GM12875 (cell line): ENCODE measurements around the gene FMN1.
A peak's percentile ranks its signal among the peaks of the same experiment; 100 is the strongest.

Experiments
- H3K4me3 ChIP-seq: one replicate; pipeline ENCODE4 v1.5.1; 2011; ENCODE audit warnings: low read depth, low read length, control low read depth
- CTCF ChIP-seq: IDR thresholded peaks from 2 replicates; pipeline ENCODE4 v1.5.1; 2011; ENCODE audit warnings: low read depth, mild to moderate bottlenecking, control low read depth, inconsistent platforms, low read length, moderate library complexity, borderline replicate concordance; ENCODE audit not compliant: insufficient read depth

FMN1 gene

GRCh38 chr15:33194704-33195670 lies at the start of gene FMN1:
TSS of gene FMN1 (minus strand) at chr15:33194714. CDS start at chr15:33154914, 39,800 bp downstream.
- H3K4me3 ChIP-seq: peak within 1 kb of the TSS; percentile 5

GRCh38 chr15:33243869-33244268 lies 49.4 kb upstream of the FMN1 start:
- no peak overlapping the region for H3K4me3 ChIP-seq
- TF ChIP-seq CTCF: no peak

More at GRCh38 chr15:33194704-33195670, at the start of gene FMN1:
- no peak for TF ChIP-seq CTCF

GRCh38 chr15:33243393-33243792 lies 48.9 kb upstream of the FMN1 start:
- no peak overlapping the region for H3K4me3 ChIP-seq
- TF ChIP-seq CTCF: no peak

GRCh38 chr15:33242669-33243191 lies 48.2 kb upstream of the FMN1 start:
- H3K4me3 ChIP-seq: no peak overlapping the region
- TF ChIP-seq CTCF: peak; percentile 48; the same call in 1 of the 2 replicates

- no peak for TF ChIP-seq CTCF
- H3K4me3 ChIP-seq: no peak overlapping the region
Measured at GRCh38 chr15:33242165-33242564, 47.7 kb upstream of the FMN1 start.

- TF ChIP-seq CTCF: no peak
- no peak overlapping the region for H3K4me3 ChIP-seq
Measured at GRCh38 chr15:33236841-33237509, 42.5 kb upstream of the FMN1 start.
